Hematopoietic multipotent progenitor cell (in vitro differentiated cells): ENCODE measurements around the gene LY6G5C. TPM values are rescaled to one million over a fixed set of nuclear protein-coding genes. Genes with fewer than 3 reads are reported as not detected.

Experiments
- DNase-seq, 3 donors: peaks; one replicate each; pipeline ENCODE4 v3.0.0-alpha.2; 2011 to 2015; ENCODE audit warnings: low read depth in 2 of 3, low spot score in 2 of 3
- total RNA-seq: library from RNA; depleted of rRNA; stranded (reverse); fragments of >200 nt; gene quantifications from one replicate; pipeline ENCODE4 v1.2.3, GENCODE V29; 2012

Gene LY6G5C
- total RNA-seq, 1 donor: 3.5 TPM

DNA sequence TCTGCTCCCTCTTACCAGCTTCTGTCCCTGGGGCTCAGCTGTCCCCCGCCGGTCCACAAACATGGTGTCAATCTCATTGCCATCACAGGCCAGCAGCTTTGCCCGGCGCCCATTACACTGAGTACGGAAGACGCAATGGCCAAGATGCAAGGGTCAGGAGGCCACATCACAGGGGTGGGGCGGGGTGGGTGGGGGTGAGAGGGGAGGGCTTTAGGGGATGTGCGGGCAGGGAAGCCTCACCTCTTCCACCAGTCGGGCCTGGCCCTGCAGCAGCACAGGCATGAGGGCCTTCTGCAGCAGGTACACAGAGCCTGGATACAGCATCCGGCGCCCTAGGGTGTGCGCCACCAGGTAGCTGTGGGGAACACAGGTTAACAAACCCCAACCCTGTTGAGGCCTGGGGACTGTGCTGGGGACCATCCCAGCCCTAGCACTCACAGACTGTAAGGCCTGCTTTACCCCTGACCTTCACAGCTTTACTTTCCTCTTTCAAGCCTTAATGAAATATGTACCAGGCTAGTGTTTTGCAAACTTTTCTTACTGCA is 10.8 kb upstream of the LY6G5C start:
- DNase-seq: no peak

DNA sequence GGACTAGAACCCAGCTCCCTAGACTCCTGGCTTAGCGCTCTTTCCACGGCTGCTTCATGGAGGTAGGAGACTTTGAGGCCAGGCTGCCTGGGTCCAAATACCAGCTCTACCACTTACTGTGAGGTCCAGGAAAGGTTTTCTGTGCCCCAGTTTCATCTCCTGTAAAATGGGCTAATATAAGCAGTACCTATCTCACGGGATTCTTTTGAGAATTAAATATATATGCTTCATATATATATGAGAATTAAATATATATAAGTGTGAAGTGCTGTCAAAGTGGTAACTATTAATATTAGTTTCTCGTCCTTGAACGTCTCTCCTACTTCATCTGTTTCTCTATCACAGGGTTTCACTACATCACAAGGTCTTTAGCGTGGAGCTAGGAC is 10.2 kb upstream of the LY6G5C start:
- no peak for DNase-seq

DNA sequence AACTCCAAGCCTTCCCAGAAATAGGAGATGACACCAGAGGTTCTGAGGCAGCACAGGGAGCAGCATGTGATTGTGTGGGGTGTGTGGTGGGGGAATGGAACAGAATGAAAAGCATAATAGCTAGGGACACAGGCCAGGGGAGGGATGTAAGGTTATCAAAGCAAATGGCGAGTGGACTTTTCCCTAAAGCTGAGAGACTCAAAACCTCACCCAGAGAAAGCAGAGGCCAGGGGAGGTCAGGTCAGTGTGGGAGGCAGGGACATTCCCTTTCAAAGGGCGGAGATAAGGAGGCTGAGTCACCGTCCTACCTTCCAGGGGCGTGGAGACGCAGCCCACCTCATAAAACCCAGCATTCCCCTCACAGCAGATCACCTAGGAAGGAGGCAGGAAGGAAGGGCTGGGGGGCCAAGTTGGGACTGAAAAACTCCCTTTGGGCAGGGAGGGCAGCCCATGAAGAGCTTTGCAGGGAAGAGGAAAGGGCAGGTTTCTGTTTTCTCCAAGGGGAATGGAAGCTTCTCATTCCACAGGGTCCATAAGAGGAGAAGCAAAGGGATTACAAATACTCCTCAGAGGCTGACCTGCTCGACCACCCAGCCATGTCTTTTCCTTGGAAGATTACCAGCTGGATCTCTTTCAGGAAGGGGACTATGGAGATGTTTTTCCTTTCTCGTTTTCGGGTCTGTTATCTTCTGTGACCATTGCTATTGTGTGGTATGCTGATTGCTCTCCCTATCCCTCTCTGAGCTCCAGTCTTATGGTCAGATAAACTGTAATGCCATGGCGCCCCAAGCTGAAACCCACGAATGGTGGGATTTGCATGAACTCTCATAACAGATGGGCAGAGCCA is 9.6 kb upstream of the LY6G5C start:
- no peak for DNase-seq

DNA sequence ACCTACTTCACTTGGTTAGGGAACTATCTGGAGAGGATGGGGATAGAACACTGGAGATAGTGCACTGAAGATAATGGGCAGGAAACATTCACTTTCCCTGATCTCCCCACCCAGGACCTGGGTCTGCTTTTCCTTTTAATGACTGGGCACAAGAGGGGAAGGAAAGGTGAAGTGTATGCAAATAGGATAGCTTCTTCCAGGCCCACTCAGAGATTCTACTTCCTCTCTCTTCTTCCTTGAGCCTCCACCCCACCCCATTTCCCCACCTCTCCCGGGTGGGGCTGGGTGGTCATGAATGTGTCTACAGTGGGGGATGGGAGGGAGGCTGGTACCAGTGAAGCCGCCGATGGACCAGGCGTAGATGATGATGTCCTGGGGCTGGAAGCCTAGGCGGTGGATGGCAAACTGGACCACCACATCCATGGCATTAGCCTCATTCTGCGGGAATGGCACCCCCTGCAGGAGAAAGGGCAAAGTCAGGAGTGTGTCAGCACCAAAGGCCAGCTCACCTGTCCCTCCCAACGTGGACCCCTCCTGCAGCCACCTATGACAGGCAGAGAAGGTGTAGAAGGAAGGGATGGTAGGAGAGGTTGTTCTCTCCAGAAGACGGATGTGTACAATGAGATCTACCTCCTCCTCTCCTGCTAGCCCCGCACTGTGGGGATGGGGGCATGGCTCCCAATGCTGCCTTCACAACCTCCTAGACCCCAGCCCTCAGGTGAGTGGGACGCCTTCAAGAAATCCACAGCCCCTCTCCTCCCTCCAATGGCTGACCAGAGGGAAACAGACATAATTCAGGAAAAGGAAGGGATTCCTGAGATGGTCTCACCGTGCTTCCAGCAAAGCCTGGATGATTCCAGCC is 8.6 kb upstream of the LY6G5C start:
- DNase-seq: peak in 1 of 3 donors; percentile 33

DNA sequence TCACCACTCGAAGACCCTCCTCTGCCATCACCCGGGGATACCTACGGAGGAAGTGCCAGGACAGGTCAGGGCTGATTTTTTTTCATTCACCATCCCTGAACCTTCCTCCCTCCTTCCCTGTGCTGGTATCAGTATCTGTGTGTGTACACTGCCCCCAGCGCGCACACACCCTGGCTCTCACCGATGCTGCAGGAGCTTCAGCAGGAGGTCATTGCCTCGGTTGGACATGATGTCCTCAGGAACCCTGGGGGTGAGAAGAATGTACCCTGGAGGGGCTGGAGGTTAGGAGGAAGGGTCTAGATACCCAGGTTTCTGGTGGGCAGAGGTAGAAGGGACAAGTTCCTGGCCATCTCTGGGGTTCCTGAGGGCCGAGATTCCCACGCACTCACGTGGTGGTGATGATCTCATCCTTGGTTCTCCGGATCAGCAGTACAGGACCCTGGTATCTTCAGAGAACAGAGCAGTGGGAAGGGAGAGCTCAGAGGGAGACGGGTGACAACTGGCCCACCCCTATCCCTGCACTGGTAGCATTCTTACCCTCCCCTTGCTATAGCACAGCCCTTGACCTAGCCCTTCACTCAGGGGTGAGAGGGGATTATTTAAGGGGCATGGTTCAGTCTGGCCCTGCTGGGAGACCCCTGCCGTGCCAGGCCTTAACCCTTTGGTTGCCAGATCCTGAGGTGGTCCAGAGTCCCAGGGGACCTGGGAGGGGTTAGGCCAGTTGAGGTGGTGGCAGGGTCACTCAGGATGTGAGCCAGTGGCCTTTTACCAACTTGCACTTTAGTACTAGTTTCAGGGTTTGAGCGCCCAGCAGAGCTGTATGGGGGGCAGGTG is 7.2 kb upstream of the LY6G5C start:
- no peak for DNase-seq

DNA sequence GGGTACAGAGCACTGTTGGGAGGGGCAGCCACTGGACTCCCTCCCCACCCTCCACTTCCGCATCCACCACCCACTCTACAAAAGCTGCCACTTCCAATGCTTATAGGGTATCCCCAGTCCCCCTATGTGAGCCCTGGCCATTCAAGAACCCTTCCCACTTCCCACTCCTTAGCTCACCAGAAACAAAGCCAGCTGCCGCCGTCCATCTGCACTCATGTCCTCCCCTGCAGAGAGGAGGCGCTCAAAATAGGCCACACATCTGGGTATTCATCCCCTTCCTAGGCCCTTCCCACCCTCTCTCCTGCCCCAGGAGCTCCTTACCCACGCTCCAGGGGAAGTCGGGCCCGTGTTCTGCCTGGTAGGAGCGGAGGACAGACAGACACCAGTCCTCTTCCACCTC is 6.5 kb upstream of the LY6G5C start:
- no peak for DNase-seq

DNA sequence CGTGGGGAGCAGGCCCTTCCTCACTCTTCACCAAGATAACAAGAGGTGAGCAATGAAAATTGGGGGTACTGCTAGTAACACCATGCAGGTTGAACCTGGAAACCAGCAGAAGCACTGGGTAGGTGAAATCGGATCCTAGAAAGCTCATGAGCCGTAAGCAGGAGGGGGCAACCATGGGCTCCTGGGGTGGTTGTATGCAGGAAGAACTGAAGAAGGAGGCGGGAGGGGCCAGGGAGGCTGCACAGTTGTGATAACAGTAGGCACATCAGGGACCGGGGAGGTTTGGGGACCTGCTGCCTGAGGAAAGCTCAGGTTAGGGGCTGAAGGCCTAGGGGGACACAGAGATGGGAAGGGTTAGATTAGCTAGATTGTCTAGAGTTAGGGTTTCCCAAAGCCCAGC is 5.6 kb upstream of the LY6G5C start:
- no peak for DNase-seq

DNA sequence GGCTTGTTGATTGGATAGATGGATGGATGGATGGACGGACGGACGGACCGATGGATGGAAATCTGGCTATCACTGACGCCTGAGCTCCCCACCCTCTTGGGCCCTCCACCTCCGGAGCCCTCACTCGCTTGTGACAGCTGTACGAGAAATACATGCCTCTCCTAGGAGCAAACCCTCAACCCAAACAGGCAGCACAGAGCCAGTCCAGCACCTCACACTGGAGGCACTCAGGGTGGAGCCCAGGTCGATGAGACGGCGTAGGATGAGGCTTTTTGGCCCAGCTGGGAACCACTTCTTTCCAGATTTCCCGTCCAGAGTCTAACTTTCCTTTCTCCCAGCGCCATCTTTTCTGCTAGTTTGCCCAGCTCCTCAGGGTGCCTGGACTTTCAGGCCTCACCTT is 2.7 kb upstream of the LY6G5C start:
- no peak for DNase-seq

DNA sequence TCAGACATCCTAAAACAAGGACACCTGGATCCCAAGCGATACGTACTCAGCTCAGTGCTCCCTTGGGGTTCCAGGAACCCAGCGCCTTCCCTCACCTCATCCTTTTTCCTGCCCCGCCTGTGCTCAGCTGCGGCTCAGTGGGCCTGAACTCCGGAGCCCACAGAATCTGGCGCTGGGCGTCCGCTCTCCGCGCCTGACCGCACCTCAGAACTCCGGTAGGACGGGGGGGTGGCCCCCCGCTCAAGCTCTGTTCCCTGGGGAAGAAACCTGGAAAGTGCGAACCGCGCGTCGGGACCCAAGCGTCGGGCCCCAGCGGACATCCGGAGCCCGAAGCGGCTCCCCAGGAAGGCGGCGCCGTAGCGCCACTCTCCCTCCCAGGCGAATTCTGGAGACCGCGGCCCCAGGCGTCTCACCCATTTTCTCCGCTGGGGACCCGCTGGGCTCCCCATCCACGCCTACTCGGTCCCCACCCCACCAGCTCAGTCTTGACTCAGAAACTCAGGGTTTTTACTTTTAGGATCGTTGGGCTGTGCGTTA is 336 bp upstream of the LY6G5C start:
- peak; percentile 33 to 65 (median 44) for DNase-seq

DNA sequence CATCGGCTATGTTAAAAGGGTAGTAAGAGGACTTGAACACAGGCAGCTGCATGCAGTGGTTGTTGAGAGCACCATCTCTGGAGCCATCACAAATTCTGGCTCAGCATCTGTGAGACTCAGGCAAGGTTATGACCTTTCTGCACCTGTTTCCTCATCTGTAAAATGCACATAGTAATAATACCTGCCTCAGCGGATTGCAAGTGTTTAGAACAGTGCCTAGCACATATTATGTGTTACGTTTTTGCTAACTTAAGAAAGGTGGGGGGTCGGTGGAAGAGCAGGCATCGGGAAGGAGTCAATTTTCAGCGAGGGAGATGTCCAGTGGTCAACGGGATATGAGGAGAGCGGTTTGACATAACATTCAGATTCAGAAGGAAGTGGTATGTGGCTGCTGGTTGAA is 2.9 kb downstream of the LY6G5C start:
- no peak for DNase-seq

DNA sequence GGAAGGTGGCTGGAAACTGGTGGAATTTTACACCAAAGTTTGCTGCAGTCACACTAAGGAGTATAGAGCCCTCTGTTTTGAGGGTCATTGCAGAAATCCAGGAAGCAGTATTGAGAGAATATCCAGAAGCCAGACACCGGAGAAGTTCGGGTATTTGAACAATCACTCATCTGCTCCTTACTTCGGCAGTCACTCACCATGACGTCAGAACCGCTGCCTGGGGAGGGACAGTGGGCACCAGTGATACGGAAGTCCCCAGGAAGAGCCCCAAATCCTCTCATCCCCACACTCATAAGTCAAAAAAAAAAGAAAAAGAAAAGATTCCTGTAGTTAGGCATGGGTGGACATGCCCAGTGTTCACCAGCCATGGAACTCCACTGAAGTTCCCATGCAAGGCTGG is 4.0 kb downstream of the LY6G5C start:
- DNase-seq: no peak

DNA sequence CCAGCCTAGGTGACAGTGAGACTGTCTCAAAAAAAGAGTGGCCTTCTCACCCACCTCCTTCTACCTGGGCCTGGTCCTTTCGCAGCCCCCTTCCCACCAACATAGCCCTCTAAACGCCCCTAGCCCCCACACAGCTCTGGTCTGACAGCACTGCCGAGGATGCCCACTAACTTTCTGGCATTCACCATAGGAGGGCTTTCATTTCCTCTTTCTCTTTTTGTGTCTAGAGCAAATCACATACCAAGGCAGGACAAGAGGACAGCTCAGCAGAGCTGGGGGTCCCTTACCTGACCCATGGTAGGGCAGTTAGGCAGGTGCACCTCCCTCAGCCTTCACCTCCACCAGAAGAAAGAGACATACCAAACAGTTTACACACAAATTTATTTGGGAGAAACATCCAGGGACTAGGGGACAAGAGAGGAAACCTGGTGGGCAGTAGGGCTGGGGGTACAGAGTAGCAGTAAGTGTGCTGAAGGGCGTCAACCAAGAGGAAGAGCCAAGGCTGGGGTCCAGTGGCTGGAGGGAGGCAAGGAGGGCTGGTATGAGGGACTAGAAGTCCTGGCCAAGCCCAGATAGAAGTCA is 4.5 kb downstream of the LY6G5C start:
- DNase-seq: no peak

DNA sequence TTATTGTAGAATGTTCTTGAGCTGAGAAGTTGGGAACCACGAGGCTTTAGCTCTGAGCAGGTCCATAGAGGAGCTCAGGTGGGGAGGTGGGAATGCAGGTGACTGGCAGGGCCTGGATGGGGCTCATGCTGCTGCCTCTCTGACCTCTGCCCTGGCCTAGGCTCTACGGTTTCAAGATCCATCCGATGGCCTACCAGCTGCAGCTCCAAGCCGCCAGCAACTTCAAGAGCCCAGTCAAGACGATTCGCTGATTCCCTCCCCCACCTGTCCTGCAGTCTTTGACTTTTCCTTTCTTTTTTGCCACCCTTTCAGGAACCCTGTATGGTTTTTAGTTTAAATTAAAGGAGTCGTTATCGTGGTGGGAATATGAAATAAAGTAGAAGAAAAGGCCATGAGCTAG is 11.2 kb downstream of the LY6G5C start, which contains the start of gene LY6G5B:
Gene LY6G5B, plus strand, starts transcription at position 301 of the 400 bp plus-strand sequence. CDS start 975 bp downstream, outside the sequence.
- DNase-seq: no peak

DNA sequence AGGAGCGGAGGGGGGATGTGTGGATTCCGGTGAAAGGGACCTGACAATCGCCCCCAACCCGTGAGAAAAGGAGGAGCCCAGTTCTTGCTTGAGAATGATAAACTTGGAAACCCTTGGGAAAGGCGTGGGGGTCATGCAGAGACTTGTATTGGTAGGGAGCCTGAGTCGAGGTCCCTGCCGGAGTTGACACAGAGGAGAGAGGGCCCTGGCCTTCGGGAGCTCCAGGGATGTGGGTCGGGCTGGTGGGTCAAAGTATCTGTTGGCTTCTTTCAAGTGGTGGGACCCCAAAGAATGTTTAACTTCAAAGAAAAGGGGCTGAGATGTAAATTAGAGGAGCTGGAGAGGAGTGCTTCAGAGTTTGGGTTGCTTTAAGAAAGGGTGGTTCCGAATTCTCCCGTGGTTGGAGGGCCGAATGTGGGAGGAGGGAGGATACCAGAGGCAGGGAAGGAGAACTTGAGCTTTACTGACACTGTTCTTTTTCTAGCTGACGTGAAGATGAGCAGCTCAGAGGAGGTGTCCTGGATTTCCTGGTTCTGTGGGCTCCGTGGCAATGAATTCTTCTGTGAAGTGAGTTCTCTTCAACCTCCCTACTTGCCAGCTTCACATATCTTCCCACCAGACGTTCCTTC is 14.4 kb downstream of the LY6G5C start:
- no peak for DNase-seq

DNA sequence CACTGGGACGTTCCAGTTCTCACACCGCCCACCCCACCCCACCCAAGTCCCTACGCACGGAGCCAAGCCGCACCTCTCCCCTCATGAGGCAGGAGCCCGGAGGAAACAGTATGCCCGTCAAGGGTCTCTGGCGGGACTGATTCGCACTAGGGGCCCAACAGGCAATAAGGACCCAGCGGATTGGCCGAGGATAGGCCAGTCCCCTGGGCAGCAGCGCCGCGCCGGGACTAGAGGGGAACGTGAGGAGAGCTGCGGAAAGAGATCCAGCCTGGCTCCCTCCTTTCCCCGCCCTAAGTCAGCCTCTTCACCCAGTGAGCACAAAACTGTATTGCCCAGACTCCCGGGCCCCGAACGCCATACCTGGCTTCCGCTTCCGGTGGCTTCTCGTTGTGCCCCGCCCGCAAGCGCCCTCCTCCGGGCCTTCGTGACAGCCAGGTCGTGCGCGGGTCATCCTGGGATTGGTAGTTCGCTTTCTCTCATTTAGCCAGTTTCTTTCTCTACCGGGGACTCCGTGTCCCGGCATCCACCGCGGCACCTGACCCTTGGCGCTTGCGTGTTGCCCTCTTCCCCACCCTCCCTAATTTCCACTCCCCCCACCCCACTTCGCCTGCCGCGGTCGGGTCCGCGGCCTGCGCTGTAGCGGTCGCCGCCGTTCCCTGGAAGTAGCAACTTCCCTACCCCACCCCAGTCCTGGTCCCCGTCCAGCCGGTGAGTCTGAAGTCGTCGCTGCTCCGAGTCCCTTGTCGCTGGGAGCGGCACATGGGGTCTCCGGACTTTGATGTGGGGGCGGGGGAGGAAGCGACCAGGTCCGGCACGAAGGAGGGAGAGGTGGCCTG is 15.1 kb downstream of the LY6G5C start, which contains the start of gene CSNK2B:
Gene CSNK2B, plus strand, starts transcription at position 580 of the 836 bp plus-strand sequence. CDS start 752 bp downstream, outside the sequence.
- peak; percentile 89 to 99 (median 98) for DNase-seq

DNA sequence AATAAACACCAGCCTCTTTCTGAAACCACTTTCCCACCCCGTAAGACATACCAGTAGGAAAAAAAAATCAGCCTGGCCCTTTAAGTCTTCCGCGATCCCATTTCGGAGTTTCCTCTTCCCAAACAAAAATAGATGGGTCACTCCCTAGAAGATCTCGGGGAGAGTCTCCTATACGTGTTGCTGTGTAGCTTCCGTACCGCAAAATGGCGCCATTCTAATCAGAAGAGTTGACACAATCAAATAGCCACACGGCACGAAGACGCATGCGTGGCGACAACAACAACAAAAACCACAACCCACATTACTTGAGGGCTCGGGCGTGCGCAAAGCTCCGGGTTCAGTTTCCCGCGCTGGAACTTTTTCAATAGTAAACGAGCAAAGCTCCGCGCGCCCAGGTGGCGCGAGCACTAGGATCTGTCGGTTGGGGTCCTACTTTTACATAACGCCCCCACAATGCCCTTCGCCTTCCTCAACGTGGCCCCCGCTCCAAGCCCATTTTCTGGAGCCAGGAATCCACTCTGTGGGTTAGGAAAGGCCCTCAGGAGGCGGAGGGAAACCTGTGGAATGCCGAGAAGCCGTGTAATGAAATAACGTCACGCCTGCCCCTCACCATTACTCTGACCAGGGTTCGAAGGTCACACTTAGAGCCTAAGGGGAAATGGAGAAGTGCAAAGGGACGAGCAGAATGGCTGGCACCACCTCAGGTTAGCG is 15.9 kb downstream of the LY6G5C start, which contains the start of gene GPANK1:
Gene GPANK1, minus strand, starts transcription at position 208 of the 711 bp plus-strand sequence. CDS start 519 bp downstream, outside the sequence.
- DNase-seq: peak; percentile 84 to 94 (median 91)

DNA sequence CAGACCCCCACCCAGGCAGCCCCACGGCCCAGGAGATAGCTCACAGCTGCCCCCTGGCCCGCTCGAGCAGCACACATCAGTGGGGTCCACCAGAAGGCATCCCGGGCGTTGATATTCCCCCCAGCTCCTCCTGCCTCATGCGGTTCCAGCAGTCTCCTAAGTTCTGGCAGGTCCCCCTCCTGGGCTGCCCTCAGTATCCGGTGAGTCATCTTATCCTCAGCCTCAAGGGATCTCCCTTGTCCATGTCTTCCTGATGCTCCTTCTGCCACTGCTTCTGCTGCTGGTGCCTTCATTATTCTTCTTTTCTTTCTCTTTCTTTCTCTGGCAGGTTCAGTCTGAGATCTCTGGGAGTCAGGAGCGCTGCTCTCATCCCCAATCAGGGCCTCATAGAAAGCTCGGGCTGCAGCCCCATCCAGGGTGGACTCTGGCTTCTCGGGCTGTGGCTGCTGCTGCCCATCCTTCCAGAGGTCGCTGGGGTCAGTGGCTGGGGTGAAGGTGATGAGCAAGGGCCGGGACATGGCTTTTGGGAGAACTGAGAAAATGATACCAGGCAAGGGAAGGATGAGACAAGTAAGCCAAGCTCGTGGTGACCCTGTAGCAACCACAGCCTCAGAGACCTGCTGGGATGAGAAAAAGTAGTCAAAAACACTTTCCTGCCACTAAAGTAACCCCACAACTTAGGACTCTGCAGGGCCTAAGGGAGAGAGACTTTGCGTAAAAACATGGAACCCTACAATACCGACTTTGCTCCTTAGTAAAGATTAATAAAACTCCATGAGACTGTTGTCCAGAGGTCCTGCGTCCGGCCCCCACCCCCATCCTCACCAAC is 16.7 kb downstream of the LY6G5C start:
- peak in 1 of 3 donors; percentile 21 for DNase-seq
